ENCODE results near the gene CIAPIN1.
A peak's percentile ranks its signal among the peaks of the same experiment; 100 is the strongest.

The CIAPIN1 gene

DNA sequence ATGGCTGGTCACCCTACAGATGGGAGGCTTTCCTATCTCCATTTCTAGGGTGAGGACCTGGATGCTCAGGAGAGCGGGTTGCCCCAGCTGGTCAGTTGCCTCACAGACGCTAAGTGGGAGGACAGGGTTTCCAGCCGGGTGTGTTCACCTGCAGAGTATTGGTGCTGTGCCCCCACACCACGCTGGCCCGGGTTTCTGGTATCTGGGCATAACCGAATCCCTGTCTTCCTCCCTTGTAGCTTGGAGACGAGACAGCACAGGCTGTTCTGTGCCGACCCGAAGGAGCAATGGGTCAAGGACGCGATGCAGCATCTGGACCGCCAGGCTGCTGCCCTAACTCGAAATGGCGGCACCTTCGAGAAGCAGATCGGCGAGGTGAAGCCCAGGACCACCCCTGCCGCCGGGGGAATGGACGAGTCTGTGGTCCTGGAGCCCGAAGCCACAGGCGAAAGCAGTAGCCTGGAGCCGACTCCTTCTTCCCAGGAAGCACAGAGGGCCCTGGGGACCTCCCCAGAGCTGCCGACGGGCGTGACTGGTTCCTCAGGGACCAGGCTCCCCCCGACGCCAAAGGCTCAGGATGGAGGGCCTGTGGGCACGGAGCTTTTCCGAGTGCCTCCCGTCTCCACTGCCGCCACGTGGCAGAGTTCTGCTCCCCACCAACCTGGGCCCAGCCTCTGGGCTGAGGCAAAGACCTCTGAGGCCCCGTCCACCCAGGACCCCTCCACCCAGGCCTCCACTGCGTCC is 65.2 kb downstream of the CIAPIN1 start:
- no peak for DNase-seq

DNA sequence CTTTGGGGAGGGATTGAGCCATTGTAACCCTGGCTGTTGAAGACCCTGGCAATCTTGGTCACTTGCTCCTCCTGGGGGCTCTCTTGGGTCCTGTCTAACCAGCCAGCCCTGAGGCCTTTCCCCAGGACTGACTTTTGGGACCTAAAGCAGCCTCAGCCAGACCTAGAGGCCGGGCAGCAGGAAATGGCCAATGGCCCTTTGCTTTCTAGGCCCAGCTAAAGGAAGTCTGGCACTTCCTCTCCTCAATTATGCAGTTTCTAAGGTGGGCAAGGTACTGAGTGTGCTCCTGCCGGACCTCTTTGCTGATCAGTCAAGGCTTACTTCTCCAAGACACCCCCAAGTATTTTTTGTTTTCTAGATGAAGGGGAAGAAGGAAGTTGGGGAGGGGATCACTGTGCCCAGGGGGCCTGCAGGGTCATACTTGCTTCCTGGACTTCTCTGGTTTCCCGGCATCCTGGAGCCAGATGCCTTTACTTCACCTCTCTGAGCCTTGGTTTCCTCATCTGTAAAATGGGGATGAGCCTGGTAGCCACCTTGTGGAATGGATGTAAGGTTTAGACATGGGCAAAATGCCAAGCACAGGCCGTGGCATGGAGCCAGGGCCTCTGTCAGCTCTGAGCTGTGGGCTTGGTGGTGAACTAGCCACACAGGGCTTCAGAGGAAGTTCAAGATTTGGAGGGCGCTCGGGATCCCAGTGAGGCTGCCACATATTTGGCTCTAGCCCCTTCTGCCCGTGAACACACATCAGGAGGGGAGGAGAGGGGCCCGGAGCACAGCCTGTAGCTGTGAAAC is 66.3 kb downstream of the CIAPIN1 start:
- DNase-seq, result peak; percentile 72

- no peak for DNase-seq
Measured at GRCh38 chr16:57379579-57379978, 67.6 kb downstream of the CIAPIN1 start.

Measured in hematopoietic multipotent progenitor cell treated with erythropoietin and hydrocortisone succinate and interleukin-3 and kit ligand, for 4 days (in vitro differentiated cells).